Left lung (tissue), 10 donors: ENCODE results near the gene ANKRA2. TPM values are rescaled to one million over a fixed set of nuclear protein-coding genes. Genes with fewer than 3 reads are reported as not detected.
A peak's percentile ranks its signal among the peaks of the same experiment; 100 is the strongest.

Experiments
- ATAC-seq: fragments of 200-7000 bp; cut with Tn5 transposase; one replicate; pipeline ENCODE4 v1.9.1; 2020; ENCODE audit warnings: moderate library complexity
- DNase-seq, 4 donors: peaks; one replicate each; pipeline ENCODE4 v3.0.0-alpha.2; 2013 to 2020
- H3K27ac ChIP-seq, 2 donors: fragments of 200-600 bp; sonication (generic) in 1 of 2; one replicate each; pipeline versions ENCODE4 v1.5.0 to v1.8.0; 2020 to 2021
- H3K27me3 ChIP-seq, 2 donors: fragments of 200-600 bp; sonication (generic) in 1 of 2; one replicate each; pipeline versions ENCODE4 v1.5.0 to v1.8.0; 2020 to 2021
- H3K36me3 ChIP-seq, 2 donors: fragments of 200-600 bp; sonication (generic) in 1 of 2; one replicate each; pipeline versions ENCODE4 v1.5.0 to v1.8.0; 2020 to 2021
- H3K4me1 ChIP-seq, 2 donors: fragments of 200-600 bp; one replicate each; pipeline ENCODE4 v1.8.0; 2021
- H3K4me3 ChIP-seq, 2 donors: fragments of 200-600 bp; sonication (generic) in 1 of 2; one replicate each; pipeline versions ENCODE4 v1.5.0 to v1.8.0; 2020 to 2021; ENCODE audit warnings: mild to moderate bottlenecking in 1 of 2
- H3K9me3 ChIP-seq, 2 donors: fragments of 200-600 bp; sonication (generic) in 1 of 2; one replicate each; pipeline versions ENCODE4 v1.5.0 to v1.8.0; 2020 to 2021
- CTCF ChIP-seq, 2 donors: fragments of 200-600 bp; sonication (generic) in 1 of 2; IDR thresholded peaks; one replicate each; pipeline versions ENCODE4 v1.5.0 to v1.8.0; 2021; ENCODE audit warnings: antibody characterized with exemption in 2 of 2
- intact Hi-C, 2 donors: fragments of 100-400 bp; cut with DNase I; formaldehyde crosslinking; loops; one replicate each; pipeline versions ENCODE4 v1.11.2 to v1.14.2; 2022
- polyA plus RNA-seq, 6 donors: library from polyadenylated mRNA; unstranded; fragments of 120-200 nt; gene quantifications; one replicate each; pipeline ENCODE4 v1.2.1, GENCODE V29; 2013; ENCODE audit not compliant: insufficient read length in 6 of 6
- total RNA-seq, 2 donors: library from RNA; stranded (reverse); fragmentation: NEBNext Ultra II Directional; extraction: Animal tissue kit (Norgen Biotek cat#: 25700); gene quantifications; one replicate each; pipeline ENCODE4 v1.2.1, GENCODE V29; 2021
- donor health status: DM: no; HTN: yes; CAD: no.
- donor health status: DM: no; HTN: no; CAD: no.

Gene ANKRA2
- total and polyA plus RNA-seq, 8 donors: 11.9 to 94.1 (median 65.3) TPM

GRCh38 chr5:73552642-73553041 lies 12.8 kb downstream of the ANKRA2 start:
- intact Hi-C loops: no loop called here
- Histone ChIP-seq H3K27me3 (no peaks in the 10 kb centered on the region), H3K27ac (no peak overlapping the region), H3K4me1 (no peaks in the 10 kb centered on the region), H3K4me3 (no peak overlapping the region), H3K9me3 (no peaks in the 10 kb centered on the region), H3K36me3 (peaks cover 0 to 50% of the 10 kb centered on the region in 2 donors)
- no peak for TF ChIP-seq CTCF (IDR thresholded peaks at IDR 0.05)
- DNase-seq (no peak), ATAC-seq (no peak)

- Histone ChIP-seq H3K27me3 (no peaks in the 10 kb centered on the region), H3K9me3 (no peaks in the 10 kb centered on the region), H3K36me3 (peaks cover 0 to 32% of the 10 kb centered on the region in 2 donors), H3K27ac (no peak overlapping the region), H3K4me3 (no peak overlapping the region), H3K4me1 (no peaks in the 10 kb centered on the region)
- DNase-seq (no peak), ATAC-seq (no peak)
- intact Hi-C loops: no loop called here
- TF ChIP-seq CTCF (IDR thresholded peaks at IDR 0.05): no peak
Measured at GRCh38 chr5:73550016-73550415, 15.4 kb downstream of the ANKRA2 start.

GRCh38 chr5:73545403-73545779 lies 20.0 kb downstream of the ANKRA2 start:
- ATAC-seq (no peak), DNase-seq (no peak)
- H3K4me1 ChIP-seq: no peaks in the 10 kb centered on the region
- H3K9me3 ChIP-seq: no peaks in the 10 kb centered on the region
- no peaks in the 10 kb centered on the region for H3K27me3 ChIP-seq
- H3K36me3 ChIP-seq: no peaks in the 10 kb centered on the region
- no peak overlapping the region for H3K27ac ChIP-seq
- intact Hi-C loops: no loop called here
- no peak overlapping the region for H3K4me3 ChIP-seq
- TF ChIP-seq CTCF (IDR thresholded peaks at IDR 0.05): no peak

GRCh38 chr5:73544429-73545402 lies 20.7 kb downstream of the ANKRA2 start:
- Histone ChIP-seq H3K4me3 (no peak overlapping the region), H3K27ac (peak overlapping the region in 1 of 2 donors; percentile 13), H3K27me3 (no peaks in the 10 kb centered on the region), H3K36me3 (no peaks in the 10 kb centered on the region), H3K9me3 (no peaks in the 10 kb centered on the region), H3K4me1 (no peaks in the 10 kb centered on the region)
- DNase-seq: peak in 1 of 4 donors; percentile 40
- no peak for TF ChIP-seq CTCF (IDR thresholded peaks at IDR 0.05)
- intact Hi-C loops: no loop called here
- peak; percentile 63 for ATAC-seq

GRCh38 chr5:73542020-73542419 lies 23.4 kb downstream of the ANKRA2 start:
- H3K27ac ChIP-seq: peak overlapping the region; percentile 14 to 62
- intact Hi-C loops: no loop called here
- peak; percentile 42 for ATAC-seq
- no peaks in the 10 kb centered on the region for H3K27me3 ChIP-seq
- peak in 1 of 4 donors; percentile 58 for DNase-seq
- H3K4me3 ChIP-seq: no peak overlapping the region
- no peaks in the 10 kb centered on the region for H3K36me3 ChIP-seq
- no peaks in the 10 kb centered on the region for H3K4me1 ChIP-seq
- TF ChIP-seq CTCF (IDR thresholded peaks at IDR 0.05): no peak
- no peaks in the 10 kb centered on the region for H3K9me3 ChIP-seq
